Thymus (tissue), 11 donors: Measurements from ENCODE around the gene TBCK. TPM values are rescaled to one million over a fixed set of nuclear protein-coding genes. Genes with fewer than 3 reads are reported as not detected.

Source experiments
- DNase-seq, 9 donors: peaks; one replicate each; pipeline ENCODE4 v3.0.0-alpha.2; 2013; ENCODE audit warnings: low spot score in 9 of 9, low read depth in 6 of 9, missing footprints in 1 of 9
- H3K27ac ChIP-seq, 2 donors: one replicate each; pipeline ENCODE4 v1.5.1; 2013; ENCODE audit warnings: control low read depth in 1 of 2, low read depth in 1 of 2, low read length in 1 of 2, mild to moderate bottlenecking in 1 of 2, moderate library complexity in 1 of 2
- H3K27me3 ChIP-seq, 2 donors: one replicate each; pipeline ENCODE4 v1.5.1; 2013; ENCODE audit warnings: low read length in 1 of 2; ENCODE audit not compliant: control insufficient read depth in 2 of 2, insufficient read depth in 1 of 2
- H3K36me3 ChIP-seq, 2 donors: one replicate each; pipeline ENCODE4 v1.5.1; 2013; ENCODE audit warnings: low read length in 1 of 2, mild to moderate bottlenecking in 1 of 2, moderate library complexity in 1 of 2; ENCODE audit not compliant: control insufficient read depth in 2 of 2, insufficient read depth in 2 of 2
- H3K4me1 ChIP-seq, 2 donors: one replicate each; pipeline ENCODE4 v1.5.1; 2013; ENCODE audit warnings: low read length in 2 of 2; ENCODE audit not compliant: control insufficient read depth in 2 of 2, insufficient read depth in 2 of 2
- H3K4me3 ChIP-seq, 2 donors: one replicate each; pipeline ENCODE4 v1.5.1; 2013; ENCODE audit warnings: low read length in 2 of 2, control low read depth in 1 of 2, mild to moderate bottlenecking in 1 of 2
- H3K9me3 ChIP-seq, 2 donors: one replicate each; pipeline ENCODE4 v1.5.1; 2013; ENCODE audit warnings: low read length in 1 of 2, mild to moderate bottlenecking in 1 of 2; ENCODE audit not compliant: control insufficient read depth in 2 of 2, insufficient read depth in 1 of 2
- WGBS: extraction: QIAGEN DNeasy Blood & Tissue Kit; methylation state at CpG from one replicate; pipeline ENCODE4 v1.1.7; 2013; 5-methylcytosine and 5-hydroxymethylcytosine counted together
- polyA plus RNA-seq: library from polyadenylated mRNA; stranded (reverse); fragments of 200-250 nt; gene quantifications from one replicate; pipeline ENCODE4 v1.2.3, GENCODE V29; 2013
- total RNA-seq: library from RNA; stranded (reverse); fragments of 120-200 nt; gene quantifications from one replicate; pipeline ENCODE4 v1.2.4, GENCODE V29; 2013
- donor health status: healthy.

The TBCK gene
- total and polyA plus RNA-seq, 2 donors = 17.9 to 34.8 TPM

- Histone ChIP-seq H3K4me3 (peak overlapping the region; percentile 54 to 70), H3K9me3 (no peaks in the 10 kb centered on the region), H3K27ac (peak overlapping the region; percentile 89), H3K27me3 (no peaks in the 10 kb centered on the region), H3K4me1 (peaks cover 10 to 14% of the 10 kb centered on the region in 2 donors), H3K36me3 (peaks cover 4 to 5% of the 10 kb centered on the region in 2 donors)
- 5% methylated on average over 13 of the region's 13 CpGs for WGBS
- peak in 4 of 9 donors; percentile 2 to 22 (median 4) for DNase-seq
Measured at GRCh38 chr4:106316773-106317409, 882 bp upstream of the TBCK start.

DNA sequence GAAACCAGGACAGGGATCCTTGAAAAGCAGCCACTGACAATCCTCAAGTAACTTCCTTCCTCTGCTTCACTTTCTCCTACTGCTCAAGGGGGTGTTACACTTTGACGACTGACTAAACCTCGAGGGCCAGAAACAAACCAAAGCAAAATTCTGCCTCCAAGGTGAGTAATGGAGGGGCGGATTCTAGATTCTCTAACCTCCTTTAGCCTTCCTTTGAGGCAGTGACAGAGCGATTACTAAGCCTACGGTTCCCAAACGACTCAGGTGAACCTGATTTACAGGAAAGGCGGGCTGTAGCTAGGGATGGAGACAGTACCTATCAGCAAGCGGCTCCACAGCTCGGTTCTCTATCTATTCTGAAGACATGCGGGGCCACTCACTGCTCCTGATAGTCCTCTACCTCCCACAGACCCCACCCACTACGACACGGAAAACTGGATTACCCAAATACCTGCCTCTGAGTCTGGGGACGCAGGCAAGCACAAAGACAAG, 487 bp downstream of the TBCK start:
- no peaks in the 10 kb centered on the region for H3K27me3 ChIP-seq
- peaks cover 0 to 3% of the 10 kb centered on the region in 2 donors for H3K36me3 ChIP-seq
- WGBS = under 1% methylated on average over 13 of the region's 13 CpGs
- peak in 7 of 9 donors; percentile 1 to 66 (median 32) for DNase-seq
- H3K9me3 ChIP-seq = no peaks in the 10 kb centered on the region
- H3K4me1 ChIP-seq = peaks cover 10 to 14% of the 10 kb centered on the region in 2 donors
- H3K27ac ChIP-seq = peak overlapping the region; percentile 89
- H3K4me3 ChIP-seq = peak overlapping the region; percentile 54 to 70

- no peaks in the 10 kb centered on the region for H3K27me3 ChIP-seq
- peak in 1 of 9 donors; percentile 12 for DNase-seq
- H3K36me3 ChIP-seq = no peaks in the 10 kb centered on the region
- peak overlapping the region; percentile 54 to 70 for H3K4me3 ChIP-seq
- peaks cover 10 to 14% of the 10 kb centered on the region in 2 donors for H3K4me1 ChIP-seq
- no peaks in the 10 kb centered on the region for H3K9me3 ChIP-seq
- H3K27ac ChIP-seq = peak overlapping the region in 1 of 2 donors; percentile 89
- 47% methylated on average over 6 of the region's 6 CpGs for WGBS
Measured at GRCh38 chr4:106314960-106315359, 1.0 kb downstream of the TBCK start.

- Histone ChIP-seq H3K4me3 (no peak overlapping the region), H3K9me3 (no peaks in the 10 kb centered on the region), H3K36me3 (peaks cover 0 to 5% of the 10 kb centered on the region in 2 donors), H3K27ac (no peak overlapping the region), H3K27me3 (no peaks in the 10 kb centered on the region), H3K4me1 (peaks cover 10 to 14% of the 10 kb centered on the region in 2 donors)
- no peak for DNase-seq
- 97% methylated on average over 3 of the region's 3 CpGs for WGBS
Measured at GRCh38 chr4:106312997-106313522, 2.9 kb downstream of the TBCK start.

GRCh38 chr4:106312377-106312776, 3.6 kb downstream of the TBCK start:
- 95% methylated on average over 1 of the region's 1 CpG for WGBS
- Histone ChIP-seq H3K27ac (no peak overlapping the region), H3K36me3 (peaks cover 0 to 5% of the 10 kb centered on the region in 2 donors), H3K27me3 (no peaks in the 10 kb centered on the region), H3K9me3 (no peaks in the 10 kb centered on the region), H3K4me1 (peaks cover 9 to 10% of the 10 kb centered on the region in 2 donors), H3K4me3 (no peak overlapping the region)
- no peak for DNase-seq

DNA sequence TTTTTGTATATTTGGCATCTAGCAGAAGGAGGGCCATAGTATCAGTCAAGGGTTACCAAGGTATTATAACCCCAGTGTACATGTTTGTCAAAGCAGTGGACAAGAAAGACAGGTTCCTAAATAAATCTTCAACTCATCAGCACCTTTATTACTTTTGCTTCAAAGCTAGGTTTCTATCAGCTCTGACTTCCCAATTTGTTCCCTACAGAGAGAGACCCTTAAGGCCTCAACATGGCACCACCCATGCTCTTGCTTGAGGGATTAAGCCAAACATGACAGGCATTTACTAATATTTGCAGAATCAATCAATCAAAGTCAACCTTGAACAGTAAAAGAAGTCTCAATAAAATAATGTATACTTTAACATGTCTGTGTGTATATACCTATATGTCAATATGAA, 9.4 kb downstream of the TBCK start:
- no peak for DNase-seq
- no peak overlapping the region for H3K4me3 ChIP-seq
- H3K4me1 ChIP-seq = no peaks in the 10 kb centered on the region
- H3K27ac ChIP-seq = no peak overlapping the region
- H3K9me3 ChIP-seq = no peaks in the 10 kb centered on the region
- peaks cover 5 to 23% of the 10 kb centered on the region in 2 donors for H3K36me3 ChIP-seq
- H3K27me3 ChIP-seq = no peaks in the 10 kb centered on the region

GRCh38 chr4:106305435-106306055, 10.5 kb downstream of the TBCK start:
- WGBS = 98% methylated on average over 4 of the region's 4 CpGs

DNA sequence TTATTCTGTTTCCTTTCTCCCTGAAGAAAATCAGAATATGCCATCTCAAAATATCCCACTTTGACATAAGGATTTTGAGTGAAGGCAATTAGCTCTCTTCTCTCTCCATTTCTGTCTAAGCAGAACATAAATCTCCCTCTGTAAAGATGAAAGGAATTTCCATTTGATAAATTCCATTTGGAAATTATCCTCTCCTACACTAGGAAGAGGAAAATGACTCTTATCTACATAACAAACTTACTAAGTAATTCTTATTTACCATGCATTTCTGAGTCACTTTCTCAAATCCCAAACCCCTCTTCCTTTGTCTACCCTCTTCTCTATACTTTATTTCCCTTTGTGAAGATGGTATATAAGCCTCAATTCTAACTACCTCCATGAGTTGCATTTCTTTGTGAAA, 11.4 kb downstream of the TBCK start:
- Histone ChIP-seq H3K36me3 (peaks cover 5 to 27% of the 10 kb centered on the region in 2 donors), H3K27ac (no peak overlapping the region), H3K4me1 (no peaks in the 10 kb centered on the region), H3K9me3 (no peaks in the 10 kb centered on the region), H3K27me3 (no peaks in the 10 kb centered on the region), H3K4me3 (no peak overlapping the region)
- no peak for DNase-seq

More at GRCh38 chr4:106305435-106306055, 10.5 kb downstream of the TBCK start:
- H3K9me3 ChIP-seq = no peaks in the 10 kb centered on the region
- H3K4me3 ChIP-seq = no peak overlapping the region
- DNase-seq = no peak
- no peak overlapping the region for H3K27ac ChIP-seq
- H3K4me1 ChIP-seq = no peaks in the 10 kb centered on the region
- H3K27me3 ChIP-seq = no peaks in the 10 kb centered on the region
- peaks cover 5 to 23% of the 10 kb centered on the region in 2 donors for H3K36me3 ChIP-seq

GRCh38 chr4:106303548-106304281, 12.3 kb downstream of the TBCK start:
- Histone ChIP-seq H3K36me3 (peaks cover 5 to 30% of the 10 kb centered on the region in 2 donors), H3K9me3 (no peaks in the 10 kb centered on the region), H3K4me1 (no peaks in the 10 kb centered on the region), H3K4me3 (no peak overlapping the region), H3K27ac (no peak overlapping the region), H3K27me3 (no peaks in the 10 kb centered on the region)
- 96% methylated on average over 3 of the region's 3 CpGs for WGBS
- DNase-seq = no peak
